Small intestine (tissue), 7 donors: ENCODE measurements around the gene GEN1. TPM values are rescaled to one million over a fixed set of nuclear protein-coding genes. Genes with fewer than 3 reads are reported as not detected.

Experiments used
- DNase-seq, 2 donors: peaks; one replicate each; pipeline versions ENCODE4 v3.0.0 to v3.0.0-alpha.2; 2013
- FAIRE-seq: peaks from 2 replicates; lab custom pipeline; 2012; peaks lifted over from hg19 to GRCh38; lab: Jason Lieb, UNC
- H3K27ac ChIP-seq, 3 donors: one replicate each; pipeline ENCODE4 v1.5.1; 2013; ENCODE audit warnings: low read length in 2 of 3, mild to moderate bottlenecking in 2 of 3, control low read depth in 1 of 3, inconsistent platforms in 1 of 3, low read depth in 1 of 3, moderate library complexity in 1 of 3
- H3K27me3 ChIP-seq, 3 donors: one replicate each; pipeline ENCODE4 v1.6.1; 2013; ENCODE audit warnings: low read length in 3 of 3, inconsistent platforms in 1 of 3; ENCODE audit not compliant: control insufficient read depth in 3 of 3, insufficient read depth in 3 of 3
- H3K36me3 ChIP-seq, 3 donors: one replicate each; pipeline ENCODE4 v1.6.1; 2013; ENCODE audit warnings: low read length in 3 of 3, inconsistent platforms in 1 of 3, low read depth in 1 of 3, mild to moderate bottlenecking in 1 of 3, moderate library complexity in 1 of 3; ENCODE audit not compliant: control insufficient read depth in 3 of 3, insufficient read depth in 2 of 3
- H3K4me1 ChIP-seq, 3 donors: one replicate each; pipeline ENCODE4 v1.6.1; 2013; ENCODE audit warnings: low read length in 2 of 3, inconsistent platforms in 1 of 3, low read depth in 1 of 3, mild to moderate bottlenecking in 1 of 3, moderate library complexity in 1 of 3; ENCODE audit not compliant: control insufficient read depth in 3 of 3, insufficient read depth in 2 of 3
- H3K4me3 ChIP-seq, 3 donors: one replicate each; pipeline ENCODE4 v1.5.1; 2013; ENCODE audit warnings: low read length in 3 of 3, control low read depth in 1 of 3, inconsistent platforms in 1 of 3, low read depth in 1 of 3, mild to moderate bottlenecking in 1 of 3, moderate library complexity in 1 of 3
- H3K9me3 ChIP-seq, 2 donors: one replicate each; pipeline ENCODE4 v1.6.1; 2013; ENCODE audit warnings: low read depth in 1 of 2, low read length in 1 of 2; ENCODE audit not compliant: control insufficient read depth in 2 of 2, insufficient read depth in 1 of 2
- WGBS, 3 donors: extraction: QIAGEN DNeasy Blood & Tissue Kit; methylation state at CpG; one replicate each; pipeline ENCODE4 v1.1.7; 2013; 5-methylcytosine and 5-hydroxymethylcytosine counted together
- polyA plus RNA-seq, 4 donors: library from polyadenylated mRNA; stranded (reverse) in 3 of 4; unstranded in 1 of 4; fragments of 200-250 nt in 3 of 4; fragments of 120-200 nt in 1 of 4; gene quantifications; one replicate each; pipeline versions ENCODE4 v1.2.1 to v1.2.3, GENCODE V29; 2013
- donor health status: healthy with polysubstance abuse.
- donor health status: control.
- donor health status: control.
- donor health status: Bipolar disorder and iron deficiency.
- donor health status: healthy.

Gene GEN1
- polyA plus RNA-seq, 4 donors: 1.1 to 9.5 (median 3.4) TPM

- Histone ChIP-seq H3K4me1 (no peaks in the 10 kb centered on the region), H3K27ac (no peak overlapping the region), H3K27me3 (no peaks in the 10 kb centered on the region), H3K4me3 (no peak overlapping the region), H3K36me3 (no peaks in the 10 kb centered on the region), H3K9me3 (no peaks in the 10 kb centered on the region)
- WGBS, 3 donors: 50 to 79% (median 54%) methylated on average over 1 of the region's 1 CpG
- no peak for DNase-seq
- no peak for FAIRE-seq
Measured at GRCh38 chr2:17792515-17792914, 38.6 kb downstream of the GEN1 start.

GRCh38 chr2:17793296-17793695 is 39.4 kb downstream of the GEN1 start:
- H3K4me3 ChIP-seq: no peak overlapping the region
- 38 to 54% (median 40%) methylated on average over 4 of the region's 4 CpGs for WGBS, 3 donors

GRCh38 chr2:17793803-17794354 is 39.9 kb downstream of the GEN1 start:
- no peaks in the 10 kb centered on the region for H3K9me3 ChIP-seq
- no peak for FAIRE-seq
- 72 to 80% (median 77%) methylated on average over 6 of the region's 6 CpGs for WGBS, 3 donors

More at GRCh38 chr2:17793296-17793695, 39.4 kb downstream of the GEN1 start:
- Histone ChIP-seq H3K27me3 (no peaks in the 10 kb centered on the region), H3K4me1 (no peaks in the 10 kb centered on the region), H3K9me3 (no peaks in the 10 kb centered on the region), H3K27ac (no peak overlapping the region), H3K36me3 (no peaks in the 10 kb centered on the region)
- FAIRE-seq: no peak
- DNase-seq: no peak

GRCh38 chr2:17795309-17795708 is 41.4 kb downstream of the GEN1 start:
- Histone ChIP-seq H3K27ac (no peak overlapping the region), H3K9me3 (no peaks in the 10 kb centered on the region), H3K4me1 (no peaks in the 10 kb centered on the region), H3K4me3 (no peak overlapping the region), H3K27me3 (peaks cover 0 to 4% (median 0%) of the 10 kb centered on the region in 3 donors), H3K36me3 (no peaks in the 10 kb centered on the region)
- no peak for FAIRE-seq
- 68 to 85% (median 73%) methylated on average over 5 of the region's 5 CpGs for WGBS, 3 donors
- DNase-seq: no peak

More at GRCh38 chr2:17793803-17794354, 39.9 kb downstream of the GEN1 start:
- Histone ChIP-seq H3K36me3 (no peaks in the 10 kb centered on the region), H3K4me1 (no peaks in the 10 kb centered on the region), H3K27ac (no peak overlapping the region), H3K4me3 (no peak overlapping the region), H3K27me3 (peaks cover 0 to 4% (median 0%) of the 10 kb centered on the region in 3 donors)
- DNase-seq: no peak

- 77 to 89% (median 79%) methylated on average over 4 of the region's 4 CpGs for WGBS, 3 donors
- Histone ChIP-seq H3K36me3 (no peaks in the 10 kb centered on the region), H3K27ac (no peak overlapping the region), H3K9me3 (no peaks in the 10 kb centered on the region), H3K4me3 (no peak overlapping the region), H3K27me3 (peaks cover 0 to 4% (median 0%) of the 10 kb centered on the region in 3 donors), H3K4me1 (no peaks in the 10 kb centered on the region)
- FAIRE-seq (no peak), DNase-seq (no peak)
Measured at GRCh38 chr2:17798338-17798737, 44.4 kb downstream of the GEN1 start.

GRCh38 chr2:17799301-17800120 is 45.6 kb downstream of the GEN1 start:
- Histone ChIP-seq H3K27me3 (peaks cover 0 to 7% (median 0%) of the 10 kb centered on the region in 3 donors), H3K4me3 (no peak overlapping the region), H3K4me1 (no peaks in the 10 kb centered on the region), H3K9me3 (no peaks in the 10 kb centered on the region), H3K36me3 (no peaks in the 10 kb centered on the region), H3K27ac (no peak overlapping the region)
- DNase-seq (no peak), FAIRE-seq (no peak)
- 59 to 66% (median 61%) methylated on average over 7 of the region's 7 CpGs for WGBS, 3 donors

GRCh38 chr2:17800219-17800618 is 46.3 kb downstream of the GEN1 start:
- H3K27me3 ChIP-seq: peaks cover 0 to 7% (median 0%) of the 10 kb centered on the region in 3 donors
- H3K36me3 ChIP-seq: no peaks in the 10 kb centered on the region
- 46 to 60% (median 50%) methylated on average over 5 of the region's 5 CpGs for WGBS, 3 donors
- FAIRE-seq (no peak), DNase-seq (peak in 1 of 2 donors; percentile 12)
- H3K4me1 ChIP-seq: no peaks in the 10 kb centered on the region
- H3K4me3 ChIP-seq: no peak overlapping the region
- no peak overlapping the region for H3K27ac ChIP-seq
- H3K9me3 ChIP-seq: no peaks in the 10 kb centered on the region

DNA sequence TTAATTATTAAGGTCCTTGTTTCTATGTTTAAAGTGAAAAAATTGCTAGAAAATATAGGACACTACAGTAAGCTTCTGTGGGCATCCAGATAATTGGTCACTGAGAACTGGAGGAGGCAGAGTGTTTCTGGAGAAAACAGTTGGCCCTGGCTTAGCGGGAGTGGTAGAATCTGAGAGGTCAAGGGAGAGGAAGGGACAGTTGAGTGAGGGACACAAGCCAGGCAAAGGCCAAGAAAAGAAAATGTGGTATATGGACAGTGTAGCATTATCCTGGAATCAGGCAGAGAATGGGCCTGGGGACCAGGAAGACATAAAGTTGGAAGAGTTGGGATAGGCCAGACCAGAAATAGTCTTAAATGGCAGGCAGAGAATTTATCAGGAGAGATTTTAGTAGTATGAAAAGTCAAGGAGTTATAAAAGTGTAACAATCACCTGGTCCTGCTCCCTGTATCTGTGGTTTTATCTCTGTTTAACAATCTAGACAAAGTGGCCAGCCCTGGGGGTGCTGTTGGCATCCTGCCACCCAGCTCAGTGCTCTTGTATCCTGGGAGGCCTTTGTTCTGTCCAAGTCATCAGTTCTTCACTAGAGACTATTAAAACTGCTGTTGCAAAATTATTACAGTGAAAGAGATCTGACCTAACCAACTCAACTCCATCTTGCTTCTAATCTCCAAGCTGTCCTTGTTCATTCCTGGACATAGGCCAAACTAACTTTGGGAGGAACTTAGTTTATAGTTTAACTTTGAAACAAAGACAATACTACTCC is 46.9 kb downstream of the GEN1 start:
- FAIRE-seq (no peak), DNase-seq (peak in 1 of 2 donors; percentile 29)
- Histone ChIP-seq H3K36me3 (no peaks in the 10 kb centered on the region), H3K4me1 (no peaks in the 10 kb centered on the region), H3K4me3 (no peak overlapping the region), H3K27ac (no peak overlapping the region), H3K27me3 (peaks cover 0 to 7% (median 0%) of the 10 kb centered on the region in 3 donors), H3K9me3 (no peaks in the 10 kb centered on the region)
- WGBS, 3 donors: 96 to 100% (median 100%) methylated on average over 1 of the region's 1 CpG
